GM21786 (cell line): ENCODE results near the gene KLHL13.
"Not testable (repeated sequence)": the region's sequence is repeated elsewhere in the genome, so short reads cannot be mapped to it uniquely, and the experiment has no call there.

Experiments
- ATAC-seq: cut with Tn5 transposase; IDR thresholded peaks from one replicate; pipeline ENCODE4 v1.9.1; 2021; ENCODE audit not compliant: unreplicated experiment

The KLHL13 gene, protein sequence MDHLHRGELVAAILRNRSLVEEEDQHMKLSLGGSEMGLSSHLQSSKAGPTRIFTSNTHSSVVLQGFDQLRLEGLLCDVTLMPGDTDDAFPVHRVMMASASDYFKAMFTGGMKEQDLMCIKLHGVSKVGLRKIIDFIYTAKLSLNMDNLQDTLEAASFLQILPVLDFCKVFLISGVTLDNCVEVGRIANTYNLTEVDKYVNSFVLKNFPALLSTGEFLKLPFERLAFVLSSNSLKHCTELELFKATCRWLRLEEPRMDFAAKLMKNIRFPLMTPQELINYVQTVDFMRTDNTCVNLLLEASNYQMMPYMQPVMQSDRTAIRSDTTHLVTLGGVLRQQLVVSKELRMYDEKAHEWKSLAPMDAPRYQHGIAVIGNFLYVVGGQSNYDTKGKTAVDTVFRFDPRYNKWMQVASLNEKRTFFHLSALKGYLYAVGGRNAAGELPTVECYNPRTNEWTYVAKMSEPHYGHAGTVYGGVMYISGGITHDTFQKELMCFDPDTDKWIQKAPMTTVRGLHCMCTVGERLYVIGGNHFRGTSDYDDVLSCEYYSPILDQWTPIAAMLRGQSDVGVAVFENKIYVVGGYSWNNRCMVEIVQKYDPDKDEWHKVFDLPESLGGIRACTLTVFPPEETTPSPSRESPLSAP

DNA sequence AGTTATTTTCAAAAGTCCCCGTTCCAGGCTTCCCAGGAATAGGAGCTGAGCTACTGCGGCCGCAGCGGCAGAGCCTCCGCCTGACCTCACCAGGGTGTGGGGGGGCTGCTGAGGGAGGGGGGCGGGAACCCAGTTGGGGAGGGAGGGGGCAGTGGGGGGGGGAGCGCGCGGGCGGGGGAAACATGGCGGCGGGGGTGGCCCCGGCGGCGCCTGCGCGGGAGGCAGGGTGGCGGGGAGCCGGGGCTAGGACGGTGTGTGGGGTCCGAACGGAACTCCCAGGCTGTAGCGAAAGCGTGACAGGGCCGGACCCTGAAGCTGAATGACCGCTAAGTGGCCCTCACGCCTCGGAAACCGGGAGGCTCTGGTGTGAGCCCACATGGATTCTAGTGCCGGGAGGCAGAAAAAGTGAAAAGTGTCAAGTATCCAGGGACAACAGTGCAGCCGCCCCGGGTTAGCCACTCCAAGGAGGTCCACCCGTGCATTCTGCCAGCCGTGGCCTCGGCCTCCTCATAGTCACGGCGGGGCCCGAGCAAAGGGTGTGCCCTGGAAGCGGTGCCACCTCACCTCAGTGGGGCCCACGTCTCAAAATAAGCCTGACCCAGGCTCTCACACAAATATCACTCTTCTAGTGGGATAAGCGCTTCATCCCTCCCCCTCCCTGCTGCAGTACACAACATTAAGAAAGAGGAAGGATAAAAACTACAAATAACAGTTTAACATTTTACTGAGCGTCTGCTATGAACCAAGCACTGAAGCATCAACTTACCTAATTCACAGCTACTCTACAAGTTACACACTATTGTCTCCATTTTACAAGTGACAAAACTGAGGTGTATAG, at the start of gene KLHL13:
Gene KLHL13 (minus strand): TSS at position 98 of the 838 bp plus-strand sequence. CDS start 88,337 bp downstream, outside the sequence.
- no peak for ATAC-seq

DNA sequence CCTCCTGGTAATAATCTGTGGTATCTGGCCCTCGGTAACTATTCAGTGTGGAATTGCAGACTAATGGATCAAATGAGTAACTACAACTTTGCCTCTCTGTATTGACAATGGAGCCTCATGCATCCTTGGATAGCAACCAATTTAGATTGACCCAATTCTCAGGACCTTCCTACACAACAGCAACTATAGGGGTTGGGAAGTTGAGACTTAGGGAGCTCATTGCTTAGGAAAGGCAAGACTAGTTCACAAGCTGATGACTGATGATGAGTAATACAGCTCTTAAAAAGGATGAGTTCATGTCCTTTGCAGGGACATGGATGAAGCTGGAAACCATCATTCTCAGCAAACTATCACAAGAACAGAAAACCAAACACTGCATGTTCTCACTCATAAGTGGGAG, 47.5 kb upstream of the KLHL13 start:
- ATAC-seq, result no peak

DNA sequence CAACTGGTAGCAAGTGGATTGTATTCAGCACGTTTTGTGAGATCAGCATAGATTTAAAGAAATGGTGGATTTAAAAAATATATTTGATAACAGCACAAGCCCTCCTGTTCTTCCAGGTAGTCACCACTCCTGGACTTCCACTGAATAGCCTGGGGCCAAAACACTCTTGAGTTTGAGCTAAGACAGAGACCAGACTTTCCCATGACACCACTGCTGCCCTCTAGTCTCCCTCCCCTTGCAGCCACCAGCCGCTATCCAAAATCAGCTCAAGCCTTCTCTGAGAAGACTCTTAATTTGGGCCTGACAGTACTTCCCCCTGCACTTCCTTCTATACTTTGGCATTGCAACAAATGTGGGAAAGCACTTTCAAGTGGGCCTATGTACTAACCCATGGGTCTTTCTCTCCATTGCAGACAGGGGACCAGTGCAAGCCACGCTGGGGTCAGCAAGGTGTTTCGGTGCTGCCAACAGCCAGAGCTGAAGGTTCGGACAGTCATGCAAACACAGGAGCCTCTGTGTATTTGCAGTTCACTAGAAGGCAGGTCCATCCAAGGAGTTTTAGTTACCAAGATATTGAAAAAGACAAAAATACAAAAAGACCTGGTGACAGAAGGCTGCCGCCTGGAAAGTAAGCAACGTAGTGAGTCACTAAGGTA, 40.5 kb upstream of the KLHL13 start:
- no peak for ATAC-seq

DNA sequence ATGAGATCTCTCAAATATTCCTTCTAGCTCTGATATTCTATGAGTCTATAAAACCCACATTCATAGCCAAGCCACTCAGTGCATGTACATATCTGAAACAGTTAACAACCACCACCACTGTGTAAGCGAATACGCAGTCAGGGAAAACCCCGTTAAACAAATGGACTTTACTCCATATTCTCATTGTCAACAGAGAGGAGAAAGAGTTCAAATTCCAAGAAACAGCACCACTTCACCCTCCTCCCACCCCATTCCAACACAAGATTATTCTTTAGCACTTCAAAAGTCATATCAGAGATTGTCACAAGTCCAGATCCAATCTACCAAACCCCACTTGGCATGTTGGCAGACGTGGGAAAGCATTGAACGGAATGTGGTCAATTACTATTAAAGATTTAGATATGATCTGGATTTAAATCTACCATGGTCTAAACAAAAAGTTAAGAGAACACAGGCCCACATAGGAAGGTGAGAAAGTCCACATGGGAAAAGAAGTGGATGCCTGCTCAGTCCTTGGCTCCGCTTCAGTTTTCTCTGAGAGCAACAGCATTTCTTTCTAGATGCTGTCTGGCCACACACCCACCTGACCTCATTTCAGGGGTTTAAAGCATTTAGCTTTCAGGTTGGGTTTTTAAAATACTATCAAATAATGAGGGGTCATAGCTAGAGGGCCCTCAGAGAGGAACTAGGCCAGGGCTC, 39.8 kb upstream of the KLHL13 start:
- no peak for ATAC-seq

DNA sequence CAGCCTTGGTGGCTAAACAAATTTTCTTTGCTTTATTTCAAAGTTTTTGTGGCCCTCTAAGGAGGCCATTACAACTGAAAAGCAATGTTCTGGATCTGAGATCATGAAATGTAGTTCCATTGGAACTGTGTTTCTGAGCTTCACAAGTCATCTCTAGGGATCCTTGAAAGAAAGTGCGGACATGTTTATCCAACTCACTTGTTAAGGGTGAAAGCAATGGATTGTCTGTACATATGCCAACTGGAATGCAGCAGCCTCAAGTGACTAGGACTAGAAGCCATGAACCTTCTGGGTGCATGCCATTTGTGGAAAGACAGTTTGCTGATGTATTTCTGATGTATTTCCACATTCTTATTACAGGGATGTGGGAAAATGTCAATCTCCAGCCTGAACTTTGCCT, 36.7 kb upstream of the KLHL13 start:
- no peak for ATAC-seq

DNA sequence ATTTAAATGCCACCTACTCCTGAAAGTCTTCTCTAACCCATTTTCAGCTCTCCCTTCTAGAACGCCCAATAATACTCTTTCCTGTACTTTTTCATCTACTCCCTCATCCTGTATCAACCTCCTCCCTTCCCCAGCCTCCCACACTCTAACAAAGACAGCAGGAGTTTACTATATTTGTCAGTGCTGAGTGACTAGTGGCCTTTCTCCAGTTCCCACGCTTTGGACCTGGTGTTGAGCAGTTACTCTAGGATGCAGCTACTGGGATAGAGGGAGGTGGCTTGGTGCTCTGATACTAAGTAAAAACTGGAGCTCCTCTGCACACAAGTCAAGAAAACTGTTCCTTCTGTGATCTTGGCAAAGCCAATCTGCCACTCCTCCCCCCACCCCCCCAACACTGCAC, 36.1 kb upstream of the KLHL13 start:
- ATAC-seq, result no peak

DNA sequence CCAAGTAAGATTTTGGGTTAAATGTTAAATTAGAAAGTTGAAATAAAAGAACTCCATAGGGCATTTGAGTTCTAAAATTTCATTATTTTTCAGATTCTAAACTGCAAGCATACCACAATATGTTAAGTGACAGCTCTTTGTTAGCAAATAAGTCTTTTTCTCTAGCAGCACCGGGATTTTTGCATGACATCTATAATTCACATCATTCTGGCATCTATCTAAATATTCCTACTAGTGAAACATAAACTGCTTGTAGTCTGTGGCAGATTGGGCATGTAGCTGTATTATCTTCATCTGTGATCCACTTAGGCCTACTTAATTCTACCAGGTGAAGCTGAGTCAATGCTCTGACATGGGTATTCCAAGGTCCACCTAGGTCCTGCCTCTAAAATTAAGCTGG, 32.1 kb upstream of the KLHL13 start:
- no peak for ATAC-seq

DNA sequence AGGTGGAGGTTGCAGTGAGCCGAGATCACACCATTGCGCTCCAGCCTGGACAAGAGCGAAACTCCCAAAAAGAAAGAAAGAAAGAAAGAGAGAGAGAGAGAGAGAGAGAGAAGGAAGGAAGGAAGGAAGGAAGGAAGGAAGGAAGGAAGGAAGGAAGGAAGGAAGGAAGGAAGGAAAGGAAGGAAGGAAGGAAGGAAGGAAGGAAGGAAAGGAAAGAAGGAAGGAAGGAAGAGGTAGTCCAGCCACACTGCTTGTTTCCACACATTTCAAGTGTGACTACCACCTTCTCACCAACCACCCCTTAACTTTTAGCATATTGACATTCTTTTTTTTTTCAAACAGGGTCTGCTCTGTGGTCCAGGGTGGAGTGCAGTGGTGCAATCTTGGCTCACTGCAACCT, 31.2 kb upstream of the KLHL13 start:
- ATAC-seq, result not testable (repeated sequence)

DNA sequence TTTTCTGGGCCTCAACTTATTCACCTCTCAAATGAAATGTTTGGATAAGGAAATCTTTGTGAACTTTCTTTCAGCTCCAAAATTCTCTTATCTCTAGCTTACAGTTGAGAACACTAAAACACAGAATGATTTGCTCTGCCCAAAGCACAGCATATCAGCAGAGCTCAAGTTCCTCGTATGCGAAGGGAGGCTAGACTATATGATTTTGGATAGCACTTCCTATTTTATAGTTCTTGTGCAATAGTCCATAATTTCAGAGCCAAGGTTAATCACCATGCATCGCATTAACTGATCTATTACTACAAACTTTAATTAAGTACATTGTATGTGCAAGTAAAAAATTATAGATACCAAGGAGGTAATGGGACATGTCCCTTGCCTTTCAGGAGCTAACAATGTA, 27.0 kb upstream of the KLHL13 start:
- no peak for ATAC-seq

DNA sequence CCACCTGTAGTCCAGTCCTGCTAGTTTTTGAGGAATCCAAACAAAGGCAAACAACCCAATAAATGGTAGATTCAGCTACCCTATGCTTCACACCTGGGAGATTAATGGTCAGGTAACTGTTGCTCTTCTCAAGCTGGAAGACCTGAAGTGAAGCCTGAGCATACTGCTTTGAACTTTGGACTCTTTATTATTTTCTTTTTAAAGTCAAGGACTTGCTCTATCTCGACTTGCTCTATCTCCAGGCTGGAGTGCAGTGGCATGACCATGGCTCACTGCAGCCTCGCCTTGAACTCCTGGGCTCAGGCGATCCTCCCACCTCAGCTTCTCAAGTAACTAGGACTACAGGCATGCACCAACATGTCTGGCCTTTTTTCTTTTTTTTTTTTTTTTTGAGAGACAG, 14.7 kb upstream of the KLHL13 start:
- no peak for ATAC-seq

DNA sequence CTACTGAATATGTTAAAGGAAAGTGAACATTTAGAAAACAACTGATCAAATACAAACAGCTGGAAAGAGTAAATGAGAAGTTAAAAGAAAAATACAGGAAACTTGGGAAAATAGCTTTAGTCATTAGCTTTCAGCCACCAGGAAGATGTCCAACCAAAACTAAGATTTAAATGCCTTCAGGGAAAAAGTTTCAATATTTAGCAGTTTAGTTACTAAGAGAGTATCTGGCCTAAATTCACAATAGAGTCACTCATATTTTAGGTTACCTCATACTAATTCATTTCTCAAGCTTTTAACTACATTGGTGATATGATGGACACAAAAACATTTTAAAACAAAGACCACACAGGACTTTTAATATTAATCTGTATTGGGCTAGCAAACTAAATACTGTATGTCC, 13.1 kb upstream of the KLHL13 start:
- ATAC-seq, result no peak

DNA sequence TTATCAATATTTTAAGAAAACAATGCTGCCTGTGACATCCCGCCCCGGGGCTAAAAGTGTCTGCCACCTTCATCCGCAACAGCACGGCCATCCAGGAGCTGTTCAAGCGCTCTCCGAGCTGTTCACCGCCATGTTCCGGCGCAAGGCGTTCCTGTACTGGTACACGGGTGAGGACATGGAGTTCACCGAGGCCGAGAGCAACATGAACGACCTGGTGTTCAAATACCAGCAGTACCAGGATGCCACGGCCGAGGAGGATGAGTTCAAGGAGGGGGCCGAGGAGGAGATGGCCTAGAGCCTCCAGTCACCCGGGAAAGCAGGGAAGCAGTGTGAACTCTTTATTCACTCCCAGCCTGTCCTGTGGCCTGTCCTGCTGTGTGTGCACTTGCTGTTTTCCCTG, 12.1 kb upstream of the KLHL13 start:
- ATAC-seq, result no peak

DNA sequence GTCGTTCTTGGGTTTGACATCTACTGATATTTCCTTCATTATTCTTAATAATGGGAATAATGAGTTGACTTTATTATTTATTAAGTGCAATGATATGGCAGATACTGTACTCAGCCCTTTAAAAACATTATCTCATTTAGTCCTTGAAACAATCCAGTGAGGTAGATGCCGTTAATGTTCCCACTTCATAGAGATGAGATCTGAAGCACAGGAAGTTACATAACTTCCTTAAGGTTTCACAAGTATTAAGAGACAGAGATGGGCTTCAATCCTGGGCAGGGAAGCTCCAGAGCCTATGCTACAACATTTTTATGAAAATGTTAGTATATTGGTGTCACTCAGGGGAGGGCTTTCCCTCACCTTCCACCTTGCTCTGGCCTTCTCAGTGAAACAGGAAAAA, 9.7 kb upstream of the KLHL13 start:
- ATAC-seq, result no peak

DNA sequence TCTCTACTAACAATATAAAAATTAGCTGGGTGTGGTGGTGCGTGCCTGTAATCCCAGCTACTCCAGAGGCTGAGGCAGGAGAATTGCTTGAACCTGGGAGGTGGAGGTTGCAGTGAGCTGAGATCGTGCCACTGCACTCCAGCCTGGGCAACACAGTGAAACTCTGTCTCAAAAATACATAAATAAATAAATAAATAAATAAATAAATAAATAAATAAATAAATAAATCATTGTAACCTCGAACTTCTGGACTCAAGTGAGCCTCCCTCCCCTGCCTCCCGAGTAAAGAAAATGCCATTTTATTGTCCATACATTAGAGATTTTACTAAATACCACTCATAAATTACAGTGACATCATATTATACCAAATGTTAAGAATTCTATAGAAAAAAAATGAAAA, 7.6 kb upstream of the KLHL13 start:
- ATAC-seq, result not testable (repeated sequence)

DNA sequence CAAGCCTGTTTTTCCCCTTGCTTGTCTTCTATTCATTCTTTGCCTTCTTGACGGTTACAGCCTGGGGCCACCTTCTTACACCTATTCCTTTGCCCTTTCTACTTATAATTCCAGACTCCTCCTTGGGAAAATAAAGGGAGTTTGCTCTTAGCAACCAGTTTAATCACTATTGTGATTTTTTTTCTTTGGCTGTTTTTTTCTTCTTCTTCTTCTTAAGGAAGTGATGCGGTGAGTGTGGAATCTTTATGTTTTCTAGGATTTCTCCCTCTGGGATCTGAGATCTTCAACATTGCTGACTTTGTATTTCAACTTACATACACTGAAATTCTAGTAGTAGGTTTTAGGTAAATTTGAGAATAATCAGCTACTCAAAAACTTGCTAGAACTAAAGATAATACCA, 1.1 kb upstream of the KLHL13 start:
- ATAC-seq, result no peak

DNA sequence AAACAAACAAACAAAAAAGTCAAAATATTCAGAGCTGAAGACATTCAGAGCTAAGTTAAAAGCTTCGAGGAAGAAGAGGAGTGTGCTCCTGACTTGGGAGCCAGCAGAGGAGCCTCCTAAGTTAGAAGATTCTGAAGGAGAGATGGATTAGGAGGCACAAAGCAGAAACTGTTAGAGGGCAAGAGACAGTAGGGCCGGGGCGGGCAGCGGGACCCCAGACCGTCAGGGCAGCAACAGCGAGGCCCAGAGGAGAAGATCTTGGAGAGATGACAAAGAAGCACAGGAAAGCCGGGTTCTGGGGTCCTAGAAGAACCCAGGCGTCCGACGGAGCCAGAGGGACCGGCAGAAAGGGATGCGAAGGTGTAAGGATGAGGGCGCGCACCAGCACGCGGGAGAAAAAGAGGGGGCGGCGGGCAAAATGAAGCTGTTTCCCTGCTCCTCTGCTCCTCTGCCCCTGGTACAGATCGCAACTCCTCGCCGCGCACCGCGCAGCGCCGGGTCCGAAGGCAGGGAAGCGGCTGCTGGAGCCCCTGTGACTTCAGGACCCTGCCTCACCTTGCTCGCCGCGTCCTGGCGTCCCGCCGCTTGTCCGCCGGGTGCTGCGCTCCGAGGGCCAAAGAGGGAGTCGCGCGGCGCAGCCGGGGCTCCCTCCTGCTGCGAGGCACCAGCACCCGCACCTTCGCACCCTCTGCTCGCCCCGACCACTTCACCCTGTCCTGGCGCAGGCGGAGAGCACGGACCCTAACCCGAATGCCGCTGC, 477 bp downstream of the KLHL13 start:
- no peak for ATAC-seq

DNA sequence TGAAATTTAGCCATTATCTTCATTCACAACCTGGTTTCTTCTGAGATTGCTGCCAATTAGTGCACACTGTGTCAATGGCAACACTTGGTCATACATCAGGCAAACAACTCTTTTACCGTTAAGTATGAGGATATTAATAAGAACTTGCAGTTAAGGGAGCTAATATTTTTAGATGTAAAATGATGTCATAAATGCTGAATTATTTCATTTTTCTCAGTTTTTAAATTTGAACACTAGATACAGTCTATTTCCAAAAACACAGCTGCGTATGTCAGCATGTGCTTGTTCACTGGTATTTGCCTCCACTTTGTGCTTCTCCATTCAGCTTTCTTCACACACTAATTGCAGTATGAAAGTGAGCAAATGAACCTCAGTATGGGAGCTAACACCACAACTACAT, 1.6 kb downstream of the KLHL13 start:
- ATAC-seq, result no peak

DNA sequence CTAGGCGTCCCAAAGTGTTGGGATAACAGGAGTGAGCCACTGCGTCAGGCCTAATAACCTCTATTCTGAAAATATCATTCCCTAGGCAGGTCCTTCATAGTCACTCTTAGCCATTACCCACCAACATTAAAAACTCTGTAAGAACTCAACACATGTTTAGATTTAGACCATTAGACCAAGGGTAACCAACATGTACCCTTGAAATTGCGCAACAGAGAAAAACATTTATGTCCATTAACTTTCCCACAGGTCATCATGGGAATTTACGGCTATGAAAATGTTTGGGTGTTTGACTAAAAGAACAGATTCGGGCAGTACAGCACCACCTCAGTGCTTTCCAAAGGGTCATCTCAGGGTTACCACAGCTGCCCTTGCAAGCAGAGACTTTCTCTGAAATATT, 7.5 kb downstream of the KLHL13 start:
- ATAC-seq, result no peak

DNA sequence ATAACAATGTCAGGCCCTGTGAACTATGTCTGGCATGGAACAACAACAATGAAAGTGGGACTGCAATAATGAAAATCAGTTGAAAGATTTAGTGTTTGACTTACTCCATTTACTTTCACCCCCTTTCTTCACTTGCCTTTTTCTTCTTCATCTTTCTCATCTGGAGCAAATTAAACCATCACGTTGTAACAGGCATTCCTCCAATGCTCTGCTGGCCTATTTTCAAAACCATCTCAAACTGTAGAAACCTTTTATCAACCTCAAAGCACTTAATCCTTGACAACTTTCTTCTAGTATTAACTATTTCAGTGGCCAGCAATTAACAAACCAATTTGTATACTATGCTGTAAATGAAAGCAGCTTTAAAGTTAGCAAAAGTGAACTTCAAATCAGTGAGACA, 8.3 kb downstream of the KLHL13 start:
- no peak for ATAC-seq

DNA sequence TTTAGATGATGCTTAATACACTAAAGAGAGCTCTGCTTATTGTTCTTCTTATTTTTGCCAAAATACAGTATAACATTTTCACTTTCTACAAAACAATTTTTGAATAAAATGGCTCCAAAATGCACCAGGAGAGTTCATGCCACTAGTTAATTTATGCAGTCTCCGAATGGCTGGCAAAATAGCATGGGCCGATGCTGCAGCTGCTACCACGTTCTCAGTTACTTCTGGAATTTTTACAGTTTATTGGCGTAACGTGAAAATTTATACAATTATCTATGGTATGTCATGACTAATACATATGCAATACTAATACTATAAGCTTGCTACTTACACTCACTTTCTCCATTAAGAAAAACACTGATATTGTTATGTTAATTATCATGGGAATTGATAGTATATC, 16.5 kb downstream of the KLHL13 start:
- ATAC-seq, result no peak
